Measurements from ENCODE around the gene IGF2BP3.

Gene IGF2BP3

DNA sequence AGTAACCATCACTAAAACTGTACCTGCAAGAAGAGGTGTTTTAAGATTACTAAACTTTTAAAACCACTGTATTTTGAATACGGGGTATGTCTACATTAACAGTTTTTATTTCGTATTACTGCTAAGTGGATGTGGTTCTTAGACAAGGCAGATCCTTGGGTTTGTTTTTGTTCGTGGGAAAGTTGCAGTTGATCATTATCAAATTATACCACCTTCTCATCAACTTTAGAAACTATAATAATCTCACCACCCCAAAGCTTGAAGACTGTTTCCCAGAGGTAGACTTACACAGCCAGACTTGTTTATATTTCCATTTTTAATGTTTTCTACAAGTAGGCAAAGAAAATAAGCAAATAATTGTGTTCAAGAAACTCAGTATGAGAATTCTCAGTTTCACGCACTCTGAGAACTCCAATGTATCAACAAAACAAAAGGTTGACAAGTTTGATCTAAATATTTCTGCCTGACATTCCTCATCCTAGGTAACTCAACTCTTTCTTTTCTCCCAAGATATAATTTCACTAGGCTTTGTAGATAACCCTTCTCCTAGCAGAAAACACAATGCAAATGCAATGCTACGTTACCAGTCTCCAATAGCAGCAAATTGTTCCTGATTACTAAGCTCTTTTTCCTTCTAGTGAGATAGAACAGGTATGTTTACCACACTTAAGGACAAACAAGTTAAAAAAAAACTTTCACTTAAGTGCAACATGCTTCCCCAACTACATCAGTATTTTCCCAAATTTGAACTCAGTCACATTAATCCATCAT lies 36.0 kb downstream of the IGF2BP3 start:
- Histone ChIP-seq H3K27ac (no peak overlapping the region), H3K4me2 (no peak overlapping the region), H4K20me1 (no peaks in the 10 kb centered on the region), H3K4me1 (no peaks in the 10 kb centered on the region), H3K9me3 (no peaks in the 10 kb centered on the region), H3K4me3 (no peak overlapping the region), H3K36me3 (no peaks in the 10 kb centered on the region), H3K27me3 (no peaks in the 10 kb centered on the region), H3K9ac (no peak overlapping the region)
- TF ChIP-seq Cebpa-rat (IDR thresholded peaks at IDR 0.05): no peak

DNA sequence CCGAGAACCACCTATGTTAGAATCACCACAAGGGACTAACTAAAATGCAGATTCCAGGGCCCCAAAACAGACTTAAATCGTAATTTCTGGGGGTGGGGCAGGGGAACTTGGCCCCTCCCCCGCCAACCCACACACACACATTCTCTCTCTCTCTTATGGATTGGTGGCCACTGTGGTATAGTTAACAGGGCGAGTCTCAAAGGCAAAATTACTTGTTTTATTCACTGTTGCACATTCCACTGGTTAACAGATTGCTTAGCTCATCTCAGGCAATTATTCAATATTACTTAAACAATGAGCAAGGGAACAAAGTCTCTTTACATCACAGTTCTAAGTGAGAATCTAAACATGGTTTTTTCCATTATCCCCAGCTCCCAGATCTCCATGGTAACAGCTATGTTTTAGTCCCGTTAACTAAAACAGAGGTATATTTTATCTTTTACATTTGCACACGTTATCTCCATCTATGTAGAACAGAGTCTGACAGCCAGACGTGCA lies 38.5 kb downstream of the IGF2BP3 start:
- Histone ChIP-seq H3K27ac (no peak overlapping the region), H3K9me3 (no peaks in the 10 kb centered on the region), H3K4me1 (no peaks in the 10 kb centered on the region), H3K9ac (no peak overlapping the region), H4K20me1 (no peaks in the 10 kb centered on the region), H3K4me3 (no peak overlapping the region), H3K4me2 (no peak overlapping the region), H3K36me3 (no peaks in the 10 kb centered on the region), H3K27me3 (no peaks in the 10 kb centered on the region)
- no peak for TF ChIP-seq Cebpa-rat (IDR thresholded peaks at IDR 0.05)

DNA sequence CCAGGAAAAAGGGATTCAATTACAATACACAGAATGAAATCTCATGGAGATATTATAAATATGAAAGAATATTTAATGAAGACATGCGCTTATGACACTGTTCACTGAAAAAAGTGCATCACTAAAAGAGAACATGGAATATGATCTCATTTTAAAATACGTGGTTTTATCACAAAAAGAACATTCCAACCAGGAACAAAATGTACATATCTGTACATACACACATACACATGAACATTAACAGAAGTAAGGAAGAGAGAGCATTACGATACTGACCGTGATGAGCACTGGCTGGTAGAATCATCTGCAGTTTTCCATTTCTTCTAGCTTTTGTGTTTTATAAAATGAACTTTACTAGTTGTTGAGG lies 39.4 kb downstream of the IGF2BP3 start:
- no peaks in the 10 kb centered on the region for H3K4me1 ChIP-seq
- no peak overlapping the region for H3K27ac ChIP-seq
- no peak overlapping the region for H3K4me3 ChIP-seq
- no peak overlapping the region for H3K9ac ChIP-seq
- H3K9me3 ChIP-seq: no peaks in the 10 kb centered on the region
- no peak overlapping the region for H3K4me2 ChIP-seq
- no peaks in the 10 kb centered on the region for H4K20me1 ChIP-seq
- no peak for TF ChIP-seq Cebpa-rat (IDR thresholded peaks at IDR 0.05)
- no peaks in the 10 kb centered on the region for H3K36me3 ChIP-seq
- H3K27me3 ChIP-seq: no peaks in the 10 kb centered on the region

DNA sequence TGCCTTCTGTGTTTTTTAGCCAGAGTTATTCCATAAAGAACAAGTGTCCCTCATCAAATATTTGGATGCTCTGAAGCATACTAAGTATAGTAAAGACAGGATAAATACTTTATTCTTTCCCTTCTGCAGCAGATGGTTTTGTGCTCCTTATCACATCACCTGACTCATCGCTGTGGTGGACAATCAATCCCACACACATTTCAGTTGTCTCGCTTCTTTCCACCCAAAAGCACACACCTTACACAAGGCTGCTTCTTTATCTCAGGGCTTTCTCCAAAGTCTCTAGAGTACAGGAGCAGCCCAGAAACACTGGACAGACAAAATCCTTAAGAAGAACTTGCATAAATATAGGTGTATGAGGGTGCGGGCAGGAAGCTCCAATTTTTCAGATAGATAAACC lies 43.4 kb downstream of the IGF2BP3 start:
- no peak overlapping the region for H3K4me3 ChIP-seq
- H3K9ac ChIP-seq: no peak overlapping the region
- no peak overlapping the region for H3K4me2 ChIP-seq
- no peaks in the 10 kb centered on the region for H4K20me1 ChIP-seq
- no peak for TF ChIP-seq Cebpa-rat (IDR thresholded peaks at IDR 0.05)
- no peaks in the 10 kb centered on the region for H3K36me3 ChIP-seq
- no peaks in the 10 kb centered on the region for H3K9me3 ChIP-seq
- H3K27me3 ChIP-seq: no peaks in the 10 kb centered on the region
- H3K27ac ChIP-seq: no peak overlapping the region
- H3K4me1 ChIP-seq: no peaks in the 10 kb centered on the region

DNA sequence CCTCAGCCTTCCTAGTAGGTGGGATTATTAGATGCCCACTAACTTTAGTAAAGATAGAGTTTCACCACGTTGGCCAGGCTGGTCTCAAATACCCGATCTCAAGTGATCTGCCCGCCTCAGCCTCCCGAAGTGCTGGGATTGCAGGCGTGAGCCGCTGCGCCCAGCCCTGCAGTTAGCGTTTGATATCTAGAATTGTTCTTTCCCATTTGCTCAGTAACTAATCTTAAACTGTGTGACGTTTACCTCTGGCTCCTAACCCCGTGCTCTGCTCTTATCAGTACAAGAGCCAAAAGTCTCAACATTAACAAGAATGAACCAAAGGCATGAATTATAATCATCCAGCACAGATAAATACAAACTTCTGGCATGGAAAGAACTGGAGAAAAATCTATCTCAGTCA lies 47.4 kb downstream of the IGF2BP3 start:
- Histone ChIP-seq H3K4me1 (no peaks in the 10 kb centered on the region), H3K4me2 (no peak overlapping the region), H4K20me1 (no peaks in the 10 kb centered on the region)

DNA sequence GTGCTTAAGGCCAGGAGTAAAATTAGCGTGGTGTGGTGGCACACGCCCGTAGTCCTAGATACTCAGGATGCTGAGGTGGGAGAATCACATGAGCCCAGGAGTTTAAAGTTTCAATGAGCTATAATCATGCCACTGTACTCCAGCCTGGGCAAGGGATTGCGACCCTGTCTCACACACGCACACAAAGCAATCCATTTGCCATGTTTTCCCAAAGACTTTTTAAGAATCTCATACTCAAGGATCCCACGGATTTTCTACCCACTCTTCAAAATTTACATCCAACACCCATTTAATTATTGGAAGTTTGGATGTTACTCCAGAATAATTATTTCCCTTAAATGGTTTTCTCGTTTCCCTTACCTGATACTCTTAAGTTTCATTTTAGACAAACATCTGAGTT lies 47.9 kb downstream of the IGF2BP3 start:
- Histone ChIP-seq H3K36me3 (no peaks in the 10 kb centered on the region), H3K27ac (no peak overlapping the region), H3K27me3 (no peaks in the 10 kb centered on the region), H3K4me3 (no peak overlapping the region), H4K20me1 (no peaks in the 10 kb centered on the region), H3K9me3 (no peaks in the 10 kb centered on the region), H3K4me2 (no peak overlapping the region), H3K4me1 (no peaks in the 10 kb centered on the region), H3K9ac (no peak overlapping the region)
- TF ChIP-seq Cebpa-rat (IDR thresholded peaks at IDR 0.05): no peak

More for the DNA sequence above, 47.4 kb downstream of the IGF2BP3 start:
- Histone ChIP-seq H3K27me3 (no peaks in the 10 kb centered on the region), H3K9me3 (no peaks in the 10 kb centered on the region), H3K36me3 (no peaks in the 10 kb centered on the region), H3K4me3 (no peak overlapping the region), H3K9ac (no peak overlapping the region), H3K27ac (no peak overlapping the region)
- no peak for TF ChIP-seq Cebpa-rat (IDR thresholded peaks at IDR 0.05)

DNA sequence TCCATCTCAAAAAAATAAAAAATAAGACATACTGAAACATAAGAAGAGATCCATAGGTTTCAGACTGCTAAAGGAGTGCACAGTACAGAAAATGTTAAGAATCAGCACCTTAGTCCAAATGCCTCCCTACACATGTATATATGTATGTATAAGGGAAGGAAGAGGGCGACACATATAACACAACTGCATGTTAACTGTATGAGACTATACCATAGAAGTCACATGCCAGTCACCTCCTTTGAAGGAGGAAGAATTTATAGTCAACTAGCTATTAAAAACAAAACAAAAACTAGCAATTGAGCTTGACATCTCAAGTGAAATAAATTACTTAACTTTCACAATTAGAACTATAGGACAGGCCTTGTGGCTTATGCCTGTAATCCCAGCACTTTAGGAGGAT lies 50.4 kb downstream of the IGF2BP3 start:
- no peak overlapping the region for H3K9ac ChIP-seq
- H4K20me1 ChIP-seq: no peaks in the 10 kb centered on the region
- H3K36me3 ChIP-seq: no peaks in the 10 kb centered on the region
- no peaks in the 10 kb centered on the region for H3K4me1 ChIP-seq
- H3K4me3 ChIP-seq: no peak overlapping the region
- no peak for TF ChIP-seq Cebpa-rat (IDR thresholded peaks at IDR 0.05)
- no peaks in the 10 kb centered on the region for H3K27me3 ChIP-seq
- H3K4me2 ChIP-seq: no peak overlapping the region
- no peaks in the 10 kb centered on the region for H3K9me3 ChIP-seq
- H3K27ac ChIP-seq: no peak overlapping the region

DNA sequence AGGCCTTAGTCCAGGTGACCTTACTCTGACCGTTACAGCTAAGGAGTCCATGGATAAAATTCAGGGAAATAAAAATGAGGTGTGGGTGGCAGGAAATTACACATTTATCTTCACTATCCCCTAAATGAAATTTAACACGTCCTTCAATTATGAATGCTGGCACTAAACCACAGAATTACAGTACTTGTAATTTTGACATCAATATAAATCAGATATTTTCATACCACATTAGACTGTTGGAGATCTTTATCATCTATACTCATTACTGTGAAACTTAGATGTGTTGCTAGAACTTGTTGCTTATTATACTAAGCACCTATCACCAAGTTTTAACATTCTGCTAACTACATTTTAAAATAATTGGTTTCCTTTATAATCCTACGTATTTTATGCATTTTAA lies 51.1 kb downstream of the IGF2BP3 start:
- H3K9me3 ChIP-seq: no peaks in the 10 kb centered on the region
- H3K36me3 ChIP-seq: no peaks in the 10 kb centered on the region
- no peak overlapping the region for H3K9ac ChIP-seq
- H3K27me3 ChIP-seq: no peaks in the 10 kb centered on the region
- no peak overlapping the region for H3K4me3 ChIP-seq
- no peaks in the 10 kb centered on the region for H3K4me1 ChIP-seq
- no peak for TF ChIP-seq Cebpa-rat (IDR thresholded peaks at IDR 0.05)
- no peaks in the 10 kb centered on the region for H4K20me1 ChIP-seq
- no peak overlapping the region for H3K4me2 ChIP-seq
- no peak overlapping the region for H3K27ac ChIP-seq

DNA sequence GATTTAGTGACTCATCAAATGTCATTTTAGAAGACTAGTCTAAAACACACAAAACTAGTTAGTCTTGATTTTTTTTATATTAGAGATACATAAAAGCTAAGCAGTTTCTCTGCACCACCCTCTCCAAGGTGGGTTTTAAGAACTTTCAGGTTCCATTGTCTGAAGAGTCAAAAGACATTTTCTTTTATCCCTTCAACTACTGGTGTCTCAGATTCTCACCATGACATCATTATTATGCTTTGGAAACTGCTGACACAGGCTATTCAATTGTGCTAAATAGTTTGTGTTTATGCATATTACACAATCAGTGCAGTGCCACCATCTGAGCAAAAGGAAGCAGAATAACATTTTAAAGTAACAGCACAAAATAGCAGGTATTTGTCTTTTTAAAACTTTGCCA lies 52.2 kb downstream of the IGF2BP3 start:
- H4K20me1 ChIP-seq: no peaks in the 10 kb centered on the region
- H3K27me3 ChIP-seq: no peaks in the 10 kb centered on the region
- no peaks in the 10 kb centered on the region for H3K36me3 ChIP-seq
- TF ChIP-seq Cebpa-rat (IDR thresholded peaks at IDR 0.05): no peak
- no peak overlapping the region for H3K9ac ChIP-seq
- no peak overlapping the region for H3K4me2 ChIP-seq
- H3K27ac ChIP-seq: no peak overlapping the region
- no peak overlapping the region for H3K4me3 ChIP-seq
- no peaks in the 10 kb centered on the region for H3K9me3 ChIP-seq
- H3K4me1 ChIP-seq: no peaks in the 10 kb centered on the region

DNA sequence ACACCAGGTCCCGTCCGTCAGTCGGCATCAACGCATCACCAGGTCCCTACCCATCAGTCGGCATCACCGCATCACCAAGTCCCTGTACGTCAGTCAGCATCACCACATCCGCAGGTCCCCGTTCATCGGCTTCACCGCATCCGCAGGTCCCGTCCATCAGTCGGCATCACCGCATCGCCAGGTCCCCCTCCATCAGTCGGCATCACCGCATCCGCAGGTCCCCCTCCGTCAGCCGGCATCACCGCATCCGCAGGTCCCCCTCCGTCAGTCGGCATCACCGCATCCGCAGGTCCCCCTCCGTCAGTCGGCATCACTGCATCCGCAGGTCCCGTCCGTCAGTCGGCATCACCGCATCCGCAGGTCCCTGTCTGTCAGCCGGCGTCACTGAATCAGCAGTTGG lies 55.1 kb downstream of the IGF2BP3 start:
- no peak for TF ChIP-seq Cebpa-rat (IDR thresholded peaks at IDR 0.05)
- Histone ChIP-seq H3K9ac (no peak overlapping the region), H3K27ac (no peak overlapping the region), H4K20me1 (no peaks in the 10 kb centered on the region), H3K27me3 (no peaks in the 10 kb centered on the region), H3K9me3 (no peaks in the 10 kb centered on the region), H3K4me1 (no peaks in the 10 kb centered on the region), H3K4me2 (no peak overlapping the region), H3K36me3 (no peaks in the 10 kb centered on the region), H3K4me3 (no peak overlapping the region)
